HG03095 (cell line): Measurements from ENCODE around the gene MED16.

Source experiments
- ATAC-seq: cut with Tn5 transposase; IDR thresholded peaks from one replicate; pipeline ENCODE4 v1.9.1; 2021; ENCODE audit warnings: moderate library complexity; ENCODE audit not compliant: unreplicated experiment

The MED16 gene

DNA sequence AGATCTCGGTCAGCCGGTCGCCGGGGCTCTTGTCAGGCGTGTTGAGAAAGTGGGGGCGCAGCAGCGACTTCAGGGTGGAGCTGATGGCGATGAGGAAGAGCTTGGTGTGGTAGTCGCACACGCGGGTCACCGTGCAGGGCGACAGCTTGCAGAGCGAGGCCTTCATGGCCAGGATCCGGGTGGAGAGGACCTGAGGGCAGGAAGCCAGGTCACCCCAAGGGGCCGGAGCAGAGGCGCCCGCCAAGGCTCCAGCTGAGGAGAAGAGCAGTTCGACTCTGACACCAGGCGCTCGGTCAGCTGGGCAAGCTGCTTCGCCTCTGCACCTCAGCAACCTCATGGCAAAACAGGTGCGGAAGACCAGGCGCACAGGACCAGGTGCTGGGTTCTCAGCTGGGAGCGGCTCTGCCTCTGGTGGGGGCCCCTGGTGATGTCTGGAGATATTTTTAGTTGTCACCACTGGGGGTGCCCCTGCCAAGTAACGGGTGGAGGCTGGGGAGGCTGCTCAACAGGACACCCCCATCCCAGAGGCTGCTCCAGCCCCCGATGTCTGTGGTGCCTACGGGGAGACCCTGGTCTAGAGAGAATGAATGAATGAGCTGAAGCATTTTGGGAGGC is 17.6 kb downstream of the MED16 start:
- ATAC-seq, result no peak

DNA sequence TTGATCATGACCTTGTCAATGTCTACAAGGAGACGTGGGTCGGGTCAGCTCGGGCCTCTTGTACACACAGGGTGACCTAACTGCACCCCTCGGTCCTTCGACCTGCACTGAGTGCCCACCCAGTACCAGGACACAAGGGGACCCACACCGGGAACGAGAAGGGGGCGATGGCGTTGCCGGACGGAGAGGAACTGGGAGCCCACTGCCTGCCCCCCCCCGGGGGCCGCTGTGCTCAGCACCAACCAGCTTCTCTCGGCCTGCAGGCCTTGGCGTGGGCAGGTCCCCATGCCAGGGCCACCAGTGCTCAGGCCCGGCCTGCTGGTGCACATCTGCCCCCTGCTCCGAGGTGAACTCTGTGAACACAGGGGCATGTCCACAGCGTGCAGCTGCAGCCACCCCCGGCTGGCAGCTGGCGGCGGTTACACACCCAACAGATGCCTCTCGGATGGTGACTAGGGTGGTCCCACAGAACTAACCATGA is 19.4 kb downstream of the MED16 start:
- no peak for ATAC-seq

DNA sequence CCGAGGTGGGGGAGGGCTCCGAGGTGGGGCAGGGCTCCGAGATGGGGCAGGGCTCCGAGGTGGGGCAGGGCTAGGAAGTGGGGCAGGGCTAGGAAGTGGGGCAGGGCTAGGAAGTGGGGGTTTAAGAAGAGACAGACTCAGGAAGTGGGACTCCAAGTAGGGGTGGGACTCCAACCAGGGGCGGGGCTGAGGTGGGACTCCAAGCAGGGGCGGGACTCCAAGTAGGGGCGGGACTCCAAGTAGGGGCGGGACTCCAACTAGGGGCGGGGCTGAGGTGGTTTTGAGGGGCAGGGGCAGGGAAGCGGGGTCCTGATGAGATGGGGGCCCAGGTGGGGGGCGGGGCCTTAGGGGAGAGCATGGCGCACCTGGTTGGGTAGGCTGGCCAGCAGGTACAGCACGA is 19.9 kb downstream of the MED16 start:
- no peak for ATAC-seq

- ATAC-seq, result no peak
Observed at GRCh38 chr19:872266-872951, 20.6 kb downstream of the MED16 start.

- ATAC-seq, result no peak
Observed at GRCh38 chr19:871446-872265, 21.3 kb downstream of the MED16 start.

DNA sequence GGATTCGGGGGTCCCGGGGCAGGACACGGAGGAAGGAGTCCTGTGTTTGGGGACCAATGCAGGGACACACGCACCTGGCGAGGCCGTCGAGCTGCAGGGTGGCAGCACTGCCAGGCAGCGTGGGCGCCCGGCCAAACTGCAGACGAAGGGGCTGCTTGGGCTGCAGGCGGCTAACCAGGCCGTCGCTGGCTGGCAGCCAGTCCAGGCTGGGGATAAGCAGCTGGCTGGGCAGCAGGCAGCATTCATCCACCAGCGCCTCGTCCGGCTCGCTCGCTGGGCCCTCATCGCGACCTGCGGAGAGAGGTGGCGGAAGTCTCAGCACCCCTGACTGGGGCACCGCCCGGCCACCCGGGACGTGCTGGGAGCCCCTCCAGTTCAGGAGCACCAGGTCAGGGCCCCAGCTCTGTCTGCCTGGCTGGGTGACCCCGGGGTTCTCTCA is 22.0 kb downstream of the MED16 start:
- no peak for ATAC-seq

DNA sequence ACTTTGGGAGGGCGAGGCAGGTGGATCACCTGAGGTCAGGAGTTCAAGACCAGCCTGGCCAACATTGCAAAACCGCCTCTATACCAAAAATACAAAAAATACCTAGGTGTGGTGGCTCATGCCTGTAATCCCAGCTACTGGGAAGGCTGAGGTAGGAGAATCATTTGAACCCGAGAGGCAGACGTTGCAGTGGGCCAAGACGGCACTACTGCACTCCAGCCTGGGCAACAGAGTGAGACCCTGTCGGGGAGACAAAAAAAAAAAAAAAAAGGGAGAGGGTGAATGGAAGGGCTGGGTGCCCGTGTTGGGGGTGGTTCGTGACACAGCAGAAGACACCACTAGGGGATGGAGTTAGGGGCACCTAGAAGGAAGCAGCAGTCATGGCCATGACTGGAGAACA is 22.7 kb downstream of the MED16 start:
- ATAC-seq, result no peak

DNA sequence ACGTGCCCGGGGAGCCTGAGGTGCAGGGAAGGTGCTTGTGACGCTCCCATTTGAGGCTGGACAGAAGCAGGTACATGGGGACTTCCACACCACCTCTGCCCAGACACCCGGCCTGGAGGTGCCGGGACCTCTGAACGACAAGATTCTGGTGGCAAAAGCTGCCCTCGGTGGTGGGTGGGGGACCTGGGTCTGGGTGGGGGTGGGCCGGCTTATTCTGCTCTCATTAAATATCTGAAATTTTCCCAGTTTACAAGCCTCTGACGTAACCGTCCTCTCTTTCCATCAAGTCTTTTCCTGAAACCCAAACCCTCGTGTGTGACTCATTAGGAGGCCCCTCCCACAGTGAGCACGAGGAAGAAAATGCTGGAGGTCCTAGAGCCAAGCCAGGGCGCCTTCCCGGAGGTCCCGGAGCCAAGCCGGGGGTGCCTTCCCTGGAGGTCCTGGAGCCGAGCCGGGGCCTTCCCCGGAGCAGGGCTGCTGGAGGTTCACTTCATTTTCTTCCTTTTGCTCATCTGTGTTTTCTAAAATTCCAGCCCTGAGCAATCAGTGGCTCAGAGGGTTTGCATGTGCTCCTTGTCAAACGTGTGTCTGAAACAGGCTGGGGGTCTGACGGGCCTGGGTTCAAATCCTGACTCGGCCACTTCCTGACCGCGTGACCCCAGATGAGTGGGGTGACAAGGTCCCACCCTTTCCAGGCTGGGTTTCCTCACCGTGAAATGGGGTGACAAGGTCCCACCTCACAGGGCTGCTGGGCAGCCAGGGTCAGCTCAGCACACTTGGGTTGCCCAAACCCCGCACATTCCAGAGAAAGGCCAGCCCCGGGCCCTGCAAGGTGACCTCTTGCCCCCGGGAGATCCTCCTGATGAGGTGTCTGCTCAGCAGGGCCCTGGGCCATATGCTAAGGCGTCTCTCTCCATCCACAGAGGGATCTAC is 23.5 kb downstream of the MED16 start:
- no peak for ATAC-seq

- no peak for ATAC-seq
Observed at GRCh38 chr19:868458-869244, 24.3 kb downstream of the MED16 start.

DNA sequence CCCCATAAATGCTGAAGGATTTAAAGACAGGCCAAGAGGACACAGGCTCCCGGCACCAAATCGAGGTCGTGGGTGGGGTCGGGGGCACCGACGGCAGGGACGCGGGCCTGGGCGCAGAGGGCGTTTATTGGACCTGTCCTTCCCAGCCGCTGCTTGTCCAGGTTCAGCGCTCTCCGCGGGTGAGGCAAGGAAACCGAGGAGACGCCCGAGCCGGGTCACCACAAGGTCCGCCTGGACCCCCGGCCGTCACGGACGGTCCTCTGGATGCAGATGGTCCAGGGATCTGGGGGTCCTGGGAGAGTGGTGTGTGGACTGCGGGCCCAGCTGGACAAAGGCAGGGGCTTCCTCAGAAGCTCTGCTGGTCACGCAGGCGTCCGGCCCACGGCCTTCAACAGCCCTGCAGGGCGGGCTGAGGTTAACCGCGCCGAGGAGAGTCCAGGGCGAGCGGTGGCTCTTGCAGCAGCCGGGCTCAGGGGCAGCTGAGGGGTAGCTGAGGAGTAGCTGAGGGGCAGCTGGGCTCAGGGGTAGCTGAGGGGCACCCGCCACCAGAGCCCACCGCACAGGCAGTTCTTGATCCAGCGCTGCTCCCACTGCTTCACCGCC is 25.0 kb downstream of the MED16 start:
- ATAC-seq, result no peak

DNA sequence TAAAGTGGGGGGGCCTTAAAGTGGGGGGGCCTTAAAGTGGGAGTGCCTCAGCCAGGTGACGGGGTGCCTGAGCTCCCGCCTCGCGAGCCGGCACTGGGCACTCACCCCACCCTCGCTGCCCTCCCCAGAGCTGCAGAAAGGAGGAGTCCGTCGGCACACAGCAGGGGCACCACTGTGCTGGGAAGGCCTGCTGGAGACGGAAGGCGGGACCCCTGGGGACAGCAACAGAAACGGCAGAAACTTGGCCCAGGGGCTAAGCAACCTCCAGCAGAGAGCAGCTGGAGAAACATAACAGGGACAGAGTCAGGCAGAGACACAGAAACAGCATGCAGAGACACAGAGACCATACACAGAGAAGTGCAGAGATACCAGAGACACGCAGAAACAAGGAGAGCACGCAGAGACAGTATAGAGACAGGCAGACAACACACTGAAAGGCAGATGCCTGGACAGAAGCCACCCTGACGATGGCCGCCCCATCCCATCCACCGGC is 25.6 kb downstream of the MED16 start:
- no peak for ATAC-seq

DNA sequence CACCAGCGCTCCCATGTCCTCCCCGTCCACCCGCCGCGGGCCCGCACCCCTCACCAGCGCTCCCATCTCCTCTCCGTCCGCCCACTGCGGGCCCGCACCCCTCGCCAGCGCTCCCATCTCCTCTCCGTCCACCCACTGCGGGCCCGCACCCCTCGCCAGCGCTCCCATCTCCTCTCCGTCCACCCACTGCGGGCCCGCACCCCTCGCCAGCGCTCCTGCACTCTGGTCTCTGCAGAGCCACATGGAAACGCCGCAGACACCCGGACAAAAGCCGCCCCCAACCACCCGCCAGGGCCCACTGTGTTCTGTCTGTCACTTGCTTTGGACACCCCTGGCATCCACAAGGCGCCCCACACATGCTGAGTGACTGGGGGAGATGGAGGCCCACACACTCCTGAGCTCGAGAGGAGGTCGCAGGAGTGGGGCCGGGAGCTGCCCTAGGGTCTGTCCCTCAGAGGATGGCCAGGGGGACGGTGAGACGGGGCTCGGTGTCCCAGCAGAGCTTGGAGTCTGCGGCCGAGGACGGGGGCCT is 26.2 kb downstream of the MED16 start:
- no peak for ATAC-seq

- ATAC-seq, result no peak
Observed at GRCh38 chr19:863315-863620, 29.7 kb downstream of the MED16 start.

GRCh38 chr19:862581-863314 is 30.2 kb downstream of the MED16 start:
- no peak for ATAC-seq

- no peak for ATAC-seq
Observed at GRCh38 chr19:861756-862580, 31.0 kb downstream of the MED16 start.

DNA sequence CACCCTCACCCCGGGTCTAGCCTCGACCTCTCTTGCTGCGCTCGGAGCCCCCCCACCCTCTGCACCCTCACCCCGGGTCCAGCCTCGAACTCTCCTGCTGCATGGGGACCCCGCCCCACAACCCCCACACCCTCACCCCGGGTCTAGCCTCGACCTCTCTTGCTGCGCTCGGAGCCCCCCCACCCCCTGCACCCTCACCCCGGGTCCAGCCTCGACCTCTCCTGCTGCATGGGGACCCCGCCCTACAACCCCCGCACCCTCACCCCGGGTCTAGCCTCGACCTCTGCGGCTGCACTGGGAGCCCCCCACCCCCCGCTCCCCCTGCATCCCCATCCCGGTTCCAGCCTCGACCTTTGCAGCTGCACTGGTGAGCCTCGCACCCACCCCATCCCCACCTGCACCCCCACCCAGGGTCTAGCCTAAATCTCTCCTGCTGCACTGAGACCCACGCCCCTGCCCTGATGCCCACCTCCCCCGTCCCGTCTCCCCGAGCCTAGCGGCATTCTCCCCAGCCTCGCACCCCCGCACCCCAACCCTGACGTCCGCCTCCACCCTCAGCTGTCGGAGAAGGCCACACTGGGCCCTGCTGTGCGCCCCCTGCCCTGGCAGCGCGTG is 31.7 kb downstream of the MED16 start:
- ATAC-seq, result no peak
